GM20431 (cell line): ENCODE measurements around the gene DOCK6.

Source experiments
- in situ Hi-C: fragments of 300-500 bp; cut with MseI, MboI; formaldehyde crosslinking; loops from one replicate; pipeline ENCODE4 v1.15.0; 2020; ENCODE audit warnings: low sequenced_read_pairs; ENCODE audit not compliant: unreplicated experiment

The DOCK6 gene, protein sequence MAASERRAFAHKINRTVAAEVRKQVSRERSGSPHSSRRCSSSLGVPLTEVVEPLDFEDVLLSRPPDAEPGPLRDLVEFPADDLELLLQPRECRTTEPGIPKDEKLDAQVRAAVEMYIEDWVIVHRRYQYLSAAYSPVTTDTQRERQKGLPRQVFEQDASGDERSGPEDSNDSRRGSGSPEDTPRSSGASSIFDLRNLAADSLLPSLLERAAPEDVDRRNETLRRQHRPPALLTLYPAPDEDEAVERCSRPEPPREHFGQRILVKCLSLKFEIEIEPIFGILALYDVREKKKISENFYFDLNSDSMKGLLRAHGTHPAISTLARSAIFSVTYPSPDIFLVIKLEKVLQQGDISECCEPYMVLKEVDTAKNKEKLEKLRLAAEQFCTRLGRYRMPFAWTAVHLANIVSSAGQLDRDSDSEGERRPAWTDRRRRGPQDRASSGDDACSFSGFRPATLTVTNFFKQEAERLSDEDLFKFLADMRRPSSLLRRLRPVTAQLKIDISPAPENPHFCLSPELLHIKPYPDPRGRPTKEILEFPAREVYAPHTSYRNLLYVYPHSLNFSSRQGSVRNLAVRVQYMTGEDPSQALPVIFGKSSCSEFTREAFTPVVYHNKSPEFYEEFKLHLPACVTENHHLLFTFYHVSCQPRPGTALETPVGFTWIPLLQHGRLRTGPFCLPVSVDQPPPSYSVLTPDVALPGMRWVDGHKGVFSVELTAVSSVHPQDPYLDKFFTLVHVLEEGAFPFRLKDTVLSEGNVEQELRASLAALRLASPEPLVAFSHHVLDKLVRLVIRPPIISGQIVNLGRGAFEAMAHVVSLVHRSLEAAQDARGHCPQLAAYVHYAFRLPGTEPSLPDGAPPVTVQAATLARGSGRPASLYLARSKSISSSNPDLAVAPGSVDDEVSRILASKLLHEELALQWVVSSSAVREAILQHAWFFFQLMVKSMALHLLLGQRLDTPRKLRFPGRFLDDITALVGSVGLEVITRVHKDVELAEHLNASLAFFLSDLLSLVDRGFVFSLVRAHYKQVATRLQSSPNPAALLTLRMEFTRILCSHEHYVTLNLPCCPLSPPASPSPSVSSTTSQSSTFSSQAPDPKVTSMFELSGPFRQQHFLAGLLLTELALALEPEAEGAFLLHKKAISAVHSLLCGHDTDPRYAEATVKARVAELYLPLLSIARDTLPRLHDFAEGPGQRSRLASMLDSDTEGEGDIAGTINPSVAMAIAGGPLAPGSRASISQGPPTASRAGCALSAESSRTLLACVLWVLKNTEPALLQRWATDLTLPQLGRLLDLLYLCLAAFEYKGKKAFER (N-terminal part only)

DNA sequence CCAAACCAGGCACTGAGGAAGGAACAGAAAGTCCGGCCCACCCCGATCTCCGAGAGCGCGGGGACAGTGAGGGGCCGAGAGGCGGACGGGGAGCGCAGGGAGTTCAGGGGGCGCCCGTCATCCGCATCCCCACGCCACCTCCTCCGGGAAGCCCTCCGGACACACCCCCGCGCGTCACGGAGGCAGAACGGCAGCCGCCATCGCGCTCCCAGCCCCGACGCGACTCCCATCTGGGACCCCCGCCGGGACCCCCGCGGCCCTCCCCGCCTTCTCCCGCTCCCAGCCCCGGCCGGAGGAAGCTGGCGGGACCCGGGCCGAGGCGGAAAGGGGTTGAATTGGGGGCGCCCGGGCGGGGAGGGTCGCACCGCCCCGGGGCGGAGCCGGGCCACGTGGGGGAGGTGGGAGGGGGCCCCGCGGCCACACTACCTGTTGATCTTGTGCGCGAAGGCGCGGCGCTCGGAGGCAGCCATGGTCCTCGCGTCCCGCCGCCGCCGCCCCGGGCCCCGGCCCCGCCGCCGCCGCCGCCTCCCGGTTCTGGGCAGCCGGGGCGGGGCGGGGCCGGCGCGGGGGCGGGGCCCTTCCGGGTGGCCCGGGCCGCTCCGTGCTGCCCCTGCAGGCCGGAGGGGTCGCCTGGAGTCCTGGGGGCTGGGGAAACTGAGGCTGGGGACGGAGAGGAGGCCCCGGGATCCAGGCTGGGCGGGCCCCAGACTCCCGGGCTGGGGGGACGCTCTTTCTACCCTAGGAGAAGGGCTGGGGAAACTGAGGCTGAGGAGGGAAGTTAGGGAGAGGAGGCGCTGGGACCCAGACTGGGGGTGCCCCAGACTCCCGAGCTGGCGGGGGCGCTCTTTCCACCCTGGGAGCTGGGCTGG, at the start of gene DOCK6:
Gene DOCK6, minus strand, starts transcription at position 554 of the 869 bp plus-strand sequence. Its CDS starts 84 bp downstream, at position 470.
- in situ Hi-C loops: no loop called here

DNA sequence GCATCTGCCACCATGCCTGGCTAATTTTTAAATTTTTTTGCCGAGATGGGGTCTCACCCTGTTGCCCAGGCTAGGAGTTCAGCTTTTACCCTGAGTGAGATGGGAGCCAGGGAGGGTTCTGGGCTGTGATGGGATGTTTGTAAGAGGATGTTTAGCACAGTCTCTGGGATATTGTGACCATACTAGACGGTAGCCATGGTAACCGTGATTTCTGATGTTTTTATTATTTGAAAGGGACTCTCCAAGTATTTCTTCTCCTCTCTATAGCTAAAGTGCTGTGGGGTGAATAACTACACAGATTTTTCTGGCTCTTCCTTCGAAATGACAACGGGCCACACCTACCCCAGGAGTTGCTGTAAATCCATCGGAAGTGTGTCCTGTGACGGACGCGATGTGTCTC, 44.0 kb upstream of the DOCK6 start:
- in situ Hi-C loops: no loop called here

DNA sequence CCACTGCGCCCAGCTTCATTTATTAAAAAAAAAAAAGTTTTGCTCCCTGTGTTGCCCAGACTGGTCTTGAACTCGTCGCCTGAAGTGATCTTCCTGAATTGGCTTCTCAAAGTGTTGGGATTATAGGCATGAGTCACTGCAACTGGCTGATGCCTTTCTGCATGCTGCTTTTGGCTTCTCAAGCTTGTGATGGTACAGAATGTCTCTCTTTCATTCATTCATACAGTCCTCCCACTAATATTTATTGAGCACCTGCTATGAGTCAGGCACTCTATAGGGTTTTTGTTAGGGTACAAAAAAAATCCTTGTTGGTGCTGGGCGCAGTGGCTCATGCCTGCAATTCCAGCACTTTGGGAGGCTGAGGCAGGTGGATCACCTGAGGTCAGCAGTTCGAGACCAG, 42.6 kb upstream of the DOCK6 start:
- in situ Hi-C loops: no loop called here

DNA sequence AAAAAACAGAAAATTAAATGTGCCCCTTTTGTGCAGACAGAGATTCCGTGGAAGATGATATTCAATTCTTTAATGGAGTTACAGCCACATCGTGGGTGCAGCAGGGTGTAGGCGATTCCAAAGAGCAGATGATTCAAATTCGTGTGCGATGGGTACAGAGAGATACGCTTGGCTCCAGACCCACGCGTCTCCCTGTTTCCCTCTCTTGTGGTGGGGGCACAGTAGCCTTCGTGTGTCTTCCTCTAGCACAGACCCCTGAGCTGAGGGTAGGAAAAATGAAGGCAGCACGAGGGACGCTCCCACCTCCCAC, 38.4 kb upstream of the DOCK6 start:
- in situ Hi-C loops: no loop called here

DNA sequence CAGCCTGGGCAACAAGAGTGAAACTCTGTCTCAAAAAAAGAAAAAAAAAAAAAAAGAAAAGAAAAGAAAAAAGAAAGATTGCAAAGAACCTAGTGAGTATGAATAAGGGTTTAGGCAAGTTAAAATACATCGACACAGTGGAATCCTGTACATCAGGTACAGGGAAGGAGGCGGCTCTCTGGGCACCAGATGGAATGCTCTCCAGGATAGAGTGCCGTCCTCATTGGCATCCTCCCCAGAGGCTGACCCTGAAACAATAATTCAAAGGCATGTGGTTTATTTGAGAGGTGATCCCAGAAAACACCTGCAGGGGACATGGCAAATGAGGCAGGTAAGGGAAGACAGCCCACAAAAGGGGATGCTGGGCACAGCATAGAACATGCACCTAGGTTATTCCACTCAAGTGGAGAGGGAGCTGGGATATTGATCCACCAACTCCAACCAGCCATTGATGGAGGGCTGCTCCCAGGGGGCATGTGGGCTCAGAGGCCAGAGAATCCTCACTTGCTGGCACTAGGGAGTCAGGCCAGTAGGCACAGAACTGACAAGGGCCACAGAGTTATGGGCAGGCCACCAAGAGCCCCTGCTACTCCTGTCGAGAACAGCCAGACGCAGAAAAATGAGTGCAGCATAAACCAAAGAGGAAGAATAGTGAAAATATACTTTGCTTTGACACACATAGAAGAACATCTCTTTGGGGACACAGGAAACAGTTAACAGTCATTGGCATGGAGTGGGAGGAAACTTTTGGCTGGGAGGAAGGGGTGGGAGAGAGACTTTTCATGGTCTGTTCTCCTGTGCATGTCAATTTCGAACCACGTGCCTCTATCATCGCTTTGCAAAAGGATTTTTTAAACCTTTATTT, 37.9 kb upstream of the DOCK6 start:
- in situ Hi-C loops: no loop called here

DNA sequence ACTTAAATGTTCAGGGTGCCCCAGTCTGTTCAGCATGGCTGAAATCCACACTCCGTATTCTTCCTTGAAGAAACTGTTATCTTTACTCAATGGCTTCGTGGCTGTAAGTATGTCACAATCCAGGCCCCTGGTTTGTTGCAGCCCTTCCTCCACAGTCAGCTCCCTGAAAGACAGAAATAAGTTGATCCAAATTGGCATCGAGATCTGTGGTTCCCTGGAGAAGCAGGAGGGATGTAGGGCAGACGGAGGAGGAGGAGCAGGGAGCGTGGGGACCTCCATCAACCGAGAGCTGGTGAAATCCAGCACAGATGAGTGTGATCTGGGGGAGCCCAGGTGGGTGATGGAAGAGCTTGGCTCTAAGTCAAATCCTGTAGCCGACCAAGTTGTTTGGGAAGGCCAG, 33.9 kb upstream of the DOCK6 start:
- in situ Hi-C loops: no loop called here

DNA sequence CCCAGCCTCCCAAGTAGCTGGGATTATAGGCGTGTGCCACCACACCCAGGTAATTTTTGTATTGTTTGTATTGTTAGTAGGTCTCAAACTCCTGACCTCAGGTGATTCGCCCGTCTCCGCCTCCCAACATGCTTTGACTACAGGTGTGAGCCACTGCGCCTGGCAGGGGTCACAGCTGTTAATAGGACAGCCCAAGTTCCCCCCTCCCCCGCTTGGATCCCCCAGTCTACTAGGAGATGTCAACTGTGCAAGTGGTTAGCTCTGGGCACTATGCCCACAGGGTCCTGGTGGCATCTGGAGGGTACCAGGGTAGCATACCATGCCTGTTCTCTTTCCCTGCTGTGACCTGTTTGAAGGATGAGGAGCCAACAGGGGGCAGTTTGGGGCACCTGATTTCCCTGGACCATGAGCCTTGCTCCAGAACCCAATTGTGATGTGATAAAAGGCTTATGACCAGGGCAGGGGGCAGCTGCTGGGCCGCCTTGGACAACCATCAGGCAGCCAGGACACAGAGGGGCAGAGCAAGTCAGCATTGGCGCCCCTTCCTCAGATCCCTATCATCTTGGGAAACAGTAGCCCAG, 33.4 kb upstream of the DOCK6 start, which contains the start of gene TSPAN16:
Gene TSPAN16, plus strand, starts transcription at position 496 of the 581 bp plus-strand sequence. CDS start 138 bp downstream, outside the sequence.
- in situ Hi-C loops: no loop called here

DNA sequence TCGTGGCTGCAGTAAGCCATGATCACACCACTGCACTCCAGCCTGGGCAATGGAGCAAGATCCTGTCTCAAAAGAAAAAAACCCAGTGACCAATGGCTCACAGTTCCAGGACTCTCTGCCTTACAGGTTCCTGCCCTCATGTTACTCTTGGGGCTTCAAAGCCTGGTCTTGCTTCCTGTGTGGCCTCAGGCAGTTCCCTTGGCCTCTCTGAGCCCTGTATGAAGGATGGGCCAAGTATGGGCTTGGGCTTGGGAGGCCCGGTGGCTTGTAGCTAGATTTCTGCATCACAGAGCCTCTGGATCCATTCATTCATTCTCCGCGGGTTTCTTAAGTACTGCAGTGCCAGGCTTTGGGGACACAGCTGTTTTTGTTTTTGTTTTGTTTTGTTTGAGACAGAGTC, 32.9 kb upstream of the DOCK6 start:
- in situ Hi-C loops: no loop called here

DNA sequence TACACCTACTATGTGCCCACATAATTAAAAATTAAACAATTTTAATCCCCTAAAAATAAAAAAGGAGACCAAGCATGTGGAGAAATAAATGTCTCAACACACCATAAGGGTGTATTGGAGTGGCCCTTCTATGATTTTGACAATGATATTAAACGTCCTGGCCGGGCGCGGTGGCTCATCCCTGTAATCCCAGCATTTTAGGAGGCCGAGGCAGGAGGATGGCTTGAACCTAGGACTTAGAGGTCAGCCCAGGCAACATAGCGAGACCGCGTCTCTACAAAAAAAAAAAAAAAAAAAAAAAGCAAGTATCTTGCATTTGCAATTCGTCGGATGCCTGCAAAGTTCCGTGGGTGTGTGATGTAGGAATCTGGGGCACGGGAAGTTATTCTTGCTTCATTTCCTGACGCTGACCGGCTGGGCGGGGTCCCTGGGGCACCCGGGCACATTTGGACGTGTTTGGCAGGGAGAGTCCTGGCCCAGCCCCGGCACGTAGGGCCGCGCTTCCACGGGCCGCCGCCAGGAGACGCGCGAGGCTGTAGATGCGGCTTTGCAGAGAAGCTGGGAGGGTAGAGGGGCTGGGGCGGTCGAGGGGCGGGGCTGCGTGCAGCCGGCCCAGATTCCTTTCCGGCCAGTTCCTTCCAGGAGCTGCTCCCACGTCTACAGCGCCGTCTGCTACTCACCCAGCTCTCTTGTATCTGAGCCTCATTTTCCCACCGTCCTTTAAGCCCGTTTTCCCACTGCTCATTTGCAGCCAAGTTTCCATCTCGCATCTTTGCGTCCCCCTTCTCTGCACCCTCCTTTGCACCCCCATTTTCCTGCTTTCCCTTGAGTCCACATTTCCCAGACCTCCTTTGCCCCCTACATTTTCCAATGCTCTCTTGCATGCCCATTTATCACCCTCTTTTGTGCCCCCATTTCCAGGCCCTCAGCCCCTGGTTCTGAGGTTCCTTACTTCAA, 31.4 kb upstream of the DOCK6 start:
- in situ Hi-C loops: no loop called here

DNA sequence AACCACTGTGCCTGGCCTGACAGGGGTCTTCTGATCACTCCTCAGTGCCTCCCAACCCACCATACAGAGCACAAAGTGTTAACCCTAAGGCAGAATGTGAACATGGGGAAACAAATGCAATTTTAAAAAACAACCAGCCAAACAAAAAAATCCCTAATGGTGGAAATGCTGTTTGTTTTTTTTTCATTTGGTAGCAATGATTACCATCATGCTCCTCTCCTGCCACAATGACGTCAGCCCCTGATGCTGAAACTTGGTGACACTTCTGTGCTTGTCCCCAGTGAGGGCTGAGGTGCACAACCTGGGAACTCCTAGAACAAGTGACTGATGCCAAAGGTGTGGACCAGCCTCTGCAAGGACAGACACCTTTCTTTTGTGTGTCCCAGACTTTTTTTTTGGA, 29.7 kb upstream of the DOCK6 start:
- in situ Hi-C loops: no loop called here

DNA sequence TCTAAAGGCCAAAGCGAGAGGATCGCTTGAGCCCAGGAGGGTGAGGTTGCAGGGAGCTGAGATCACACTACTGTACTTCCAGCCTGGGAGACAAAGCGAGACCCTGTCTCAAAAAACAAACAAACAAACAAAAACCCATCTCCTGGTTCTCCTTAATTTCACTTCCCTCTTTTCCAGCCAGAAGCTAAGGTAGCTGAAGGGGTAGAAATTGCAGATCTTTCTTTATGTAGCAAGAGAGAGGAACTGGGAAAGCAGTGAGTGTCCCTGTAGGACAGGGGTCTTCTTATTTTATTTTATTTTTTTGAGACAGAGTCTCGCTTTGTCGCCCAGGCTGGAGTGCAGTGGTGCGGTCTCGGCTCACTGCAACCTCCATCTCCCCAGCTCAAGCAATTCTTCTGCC, 29.1 kb upstream of the DOCK6 start:
- in situ Hi-C loops: no loop called here

DNA sequence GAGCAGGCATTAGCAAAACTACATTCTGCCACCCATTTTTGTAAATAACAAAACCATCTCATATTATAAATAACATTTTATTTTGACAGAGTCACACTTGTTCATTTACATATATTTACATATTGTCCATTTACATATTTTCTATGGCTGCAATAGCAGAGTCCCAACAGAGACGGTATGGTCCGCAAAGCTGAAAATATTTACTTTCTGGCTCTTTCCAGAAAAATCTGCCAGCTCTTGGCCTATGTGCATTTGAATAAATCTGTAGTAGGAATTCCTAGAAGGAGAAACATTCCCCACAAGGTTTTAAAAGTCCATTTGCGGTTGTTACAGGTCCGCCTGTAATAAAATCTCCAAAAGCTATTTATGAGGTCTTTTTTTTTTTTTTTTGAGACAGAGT, 27.9 kb upstream of the DOCK6 start:
- in situ Hi-C loops: no loop called here

DNA sequence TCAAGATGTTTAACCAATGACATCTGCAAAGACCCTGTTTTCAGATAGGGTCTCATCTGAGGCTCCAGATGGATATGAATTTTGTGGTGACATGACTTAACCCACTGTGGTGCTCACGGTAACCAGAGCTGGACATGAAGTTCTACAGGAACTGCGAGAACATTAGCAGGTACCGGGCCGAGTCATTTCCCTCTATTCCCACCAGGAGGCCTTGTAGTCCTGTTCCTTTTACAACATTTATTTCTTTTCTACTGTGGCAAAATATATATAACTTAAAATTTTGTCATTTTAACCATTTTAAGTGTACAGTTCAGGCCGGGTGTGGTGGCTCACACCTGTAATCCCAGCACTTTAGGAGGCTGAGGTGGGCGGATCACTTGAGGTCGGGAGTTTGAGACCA, 26.0 kb upstream of the DOCK6 start:
- in situ Hi-C loops: no loop called here

DNA sequence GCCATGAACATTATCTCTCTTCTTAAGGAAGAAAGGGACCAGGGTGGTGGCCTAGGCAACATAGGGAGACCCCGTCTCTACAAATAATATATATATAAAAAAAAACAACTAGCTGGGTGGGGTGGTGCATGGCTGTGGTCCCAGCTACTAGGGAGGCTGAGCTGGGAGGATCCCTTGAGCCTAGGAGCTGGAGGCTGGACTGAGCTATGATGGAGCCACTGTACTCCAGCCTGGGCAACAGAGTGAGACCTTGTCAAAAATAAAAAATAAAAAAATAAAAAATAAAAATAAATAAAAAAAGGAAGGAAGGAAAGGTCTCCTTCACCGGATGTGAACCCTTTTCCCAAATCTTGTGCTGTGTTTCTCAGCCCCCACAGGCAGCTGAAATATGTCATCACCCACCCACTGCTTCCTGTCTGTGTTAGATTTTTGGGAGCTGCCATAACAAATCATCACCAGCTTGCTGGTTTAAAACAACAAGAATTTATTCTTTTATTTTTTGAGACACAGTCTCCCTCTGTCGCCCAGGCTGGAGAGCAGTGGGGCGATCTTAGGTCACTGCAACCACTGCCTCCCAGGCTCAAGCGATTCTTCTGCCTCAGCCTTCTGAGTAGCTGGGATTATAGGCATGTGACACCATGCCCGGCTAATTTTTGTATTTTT, 24.1 kb upstream of the DOCK6 start:
- in situ Hi-C loops: no loop called here

DNA sequence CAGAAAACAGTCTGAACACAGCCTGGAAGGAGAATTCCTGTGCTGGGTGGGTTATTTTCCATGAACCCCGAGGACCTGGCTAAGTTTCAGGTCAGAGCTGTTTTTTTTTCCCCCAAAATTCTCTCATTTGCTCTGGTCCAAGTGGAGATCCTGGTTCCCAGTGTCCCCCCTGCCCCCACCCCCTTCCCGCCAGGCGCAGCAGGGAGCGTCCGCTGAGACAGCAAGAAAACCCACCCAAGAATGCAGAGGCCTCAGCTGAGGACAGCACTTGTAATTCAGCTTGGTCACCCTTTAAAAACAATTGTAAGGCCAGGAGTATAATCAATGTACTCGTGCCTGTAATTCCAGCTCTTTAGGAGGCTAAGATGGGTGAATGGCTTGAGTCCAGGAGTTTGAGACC, 22.2 kb upstream of the DOCK6 start:
- in situ Hi-C loops: no loop called here

DNA sequence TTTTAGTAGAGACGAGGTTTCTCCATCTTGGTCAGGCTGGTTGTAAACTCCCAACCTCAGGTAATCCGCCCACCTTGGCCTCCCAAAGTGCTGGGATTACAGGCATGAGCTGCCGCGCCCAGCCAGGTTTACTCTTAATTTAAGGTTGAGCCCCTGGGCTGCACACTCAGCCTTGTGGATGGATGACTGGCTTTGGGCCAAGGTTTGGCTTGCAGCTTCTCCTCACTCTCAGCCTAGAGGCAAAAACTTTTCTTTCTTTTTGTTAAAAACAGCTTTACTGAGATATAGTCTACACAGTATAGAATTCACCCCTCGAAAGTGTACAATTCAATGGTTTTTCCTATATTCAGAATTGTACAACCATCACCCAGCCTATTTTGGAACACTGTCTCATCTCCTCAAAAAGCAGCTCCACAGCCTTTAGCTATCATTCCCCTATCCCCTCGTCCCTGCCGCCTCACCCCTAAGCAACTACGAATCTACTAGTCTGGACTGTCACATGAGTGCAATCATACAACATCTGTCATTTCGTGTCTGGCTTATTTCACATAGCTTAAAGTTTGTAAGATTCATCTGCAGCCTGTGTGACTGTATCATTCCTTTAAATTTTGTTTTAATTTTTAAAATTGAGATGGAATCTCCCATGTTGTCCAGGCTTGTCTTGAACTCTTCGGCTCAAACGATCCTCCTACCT, 19.2 kb upstream of the DOCK6 start:
- in situ Hi-C loops: no loop called here
